Raji (cell line): ENCODE results near the gene OGDH.

Experiments
- POLR2A ChIP-seq: IDR thresholded peaks from 2 replicates; pipeline ENCODE4 v1.6.1; 2011; ENCODE audit warnings: low read depth, low read length, control low read depth; ENCODE audit not compliant: insufficient read depth

Gene OGDH

DNA sequence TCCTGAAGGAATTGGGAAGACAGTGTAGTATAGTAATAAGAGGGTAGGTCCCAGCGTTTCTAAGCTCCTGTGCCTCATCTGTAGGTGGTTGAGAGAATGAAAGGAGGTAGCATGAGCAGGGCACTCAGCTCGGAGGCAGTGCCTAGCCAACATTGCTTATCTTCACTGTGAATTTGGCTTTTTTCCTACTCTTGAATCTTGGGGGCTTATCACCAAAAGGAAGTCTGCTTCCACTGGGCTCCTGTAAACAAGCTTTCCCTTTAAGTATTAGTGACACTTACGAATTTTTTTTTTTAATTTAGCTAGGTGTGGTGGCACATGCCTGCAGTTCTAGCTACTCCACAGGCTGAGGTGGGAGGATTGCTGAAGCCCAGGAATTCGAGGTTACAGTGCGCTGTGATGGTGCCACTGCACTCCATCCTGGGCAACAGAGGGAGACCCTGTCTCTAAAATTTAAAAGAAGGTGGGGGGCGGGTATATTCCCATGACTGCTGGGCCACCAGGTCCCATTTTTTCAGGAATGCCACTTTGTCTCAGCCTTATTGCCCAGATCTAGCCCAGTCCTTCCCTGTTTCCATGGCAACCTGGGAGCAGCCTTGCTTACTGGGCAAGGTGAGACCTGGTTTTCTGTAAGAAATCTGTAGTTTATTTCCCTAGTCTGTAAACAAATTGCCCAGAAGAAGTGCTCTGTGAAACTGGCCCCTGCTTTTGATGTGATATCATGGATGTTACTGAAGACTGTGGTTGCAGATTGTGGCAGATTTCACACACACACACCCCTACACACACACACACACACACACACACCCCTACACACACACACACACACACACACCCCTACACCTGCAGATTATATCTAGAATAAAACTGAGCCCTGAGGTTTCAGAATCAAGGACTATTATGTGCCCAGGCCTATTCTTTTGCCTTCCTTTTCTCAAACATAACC, 19.4 kb downstream of the OGDH start:
- no peak for TF ChIP-seq POLR2A

DNA sequence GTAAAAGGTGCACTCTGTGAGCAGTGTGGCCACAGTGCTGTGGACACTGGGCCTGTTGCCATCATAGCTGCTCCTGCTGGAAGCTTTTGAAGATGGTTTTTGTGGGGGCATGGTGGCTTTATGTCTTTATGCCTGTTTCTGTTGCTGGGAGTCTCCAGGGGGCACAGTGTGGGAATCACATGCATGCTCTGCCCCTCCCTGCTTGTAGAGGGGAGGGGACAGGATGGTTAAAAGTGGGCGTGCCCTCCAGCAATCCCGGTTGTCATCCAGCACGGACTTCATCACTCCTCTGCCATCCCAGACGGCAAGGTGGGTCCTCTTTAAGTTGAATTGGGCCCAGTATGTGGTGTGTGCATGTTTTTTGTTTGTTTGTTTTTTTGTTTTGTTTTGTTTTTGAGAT, 20.2 kb downstream of the OGDH start:
- TF ChIP-seq POLR2A = no peak

DNA sequence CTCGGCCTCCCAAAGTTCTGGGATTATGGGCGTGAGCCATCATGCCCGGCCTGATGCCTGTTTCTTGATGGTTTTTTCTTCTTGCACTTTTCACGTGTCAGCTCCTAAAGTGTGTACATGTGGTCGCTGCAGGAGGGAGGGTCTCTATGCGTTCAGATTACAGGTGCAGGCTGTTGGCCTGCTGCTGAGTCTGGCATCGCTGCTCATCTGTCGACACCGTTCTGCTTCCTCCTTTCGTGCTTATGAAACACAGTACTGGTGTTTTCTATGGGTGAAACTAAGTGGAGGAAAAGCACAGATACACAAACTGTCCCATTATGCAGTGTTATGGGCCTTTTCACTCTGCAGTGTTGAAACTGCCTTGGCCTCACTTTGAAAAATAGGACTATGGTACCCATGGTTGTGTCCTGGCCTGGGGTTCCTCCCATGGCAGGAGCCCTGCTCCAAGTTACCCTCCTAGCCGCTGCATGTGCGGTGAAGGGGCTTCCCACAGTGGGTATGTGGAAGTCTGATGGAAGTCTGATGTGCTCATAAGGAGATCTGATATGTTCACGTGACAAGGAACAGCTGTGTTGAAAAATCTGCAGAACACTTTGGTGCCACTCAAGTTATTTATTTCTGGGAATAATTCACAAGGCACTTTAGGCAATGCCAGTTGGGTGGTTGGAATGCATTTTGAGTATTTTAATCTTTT, 23.5 kb downstream of the OGDH start:
- no peak for TF ChIP-seq POLR2A

DNA sequence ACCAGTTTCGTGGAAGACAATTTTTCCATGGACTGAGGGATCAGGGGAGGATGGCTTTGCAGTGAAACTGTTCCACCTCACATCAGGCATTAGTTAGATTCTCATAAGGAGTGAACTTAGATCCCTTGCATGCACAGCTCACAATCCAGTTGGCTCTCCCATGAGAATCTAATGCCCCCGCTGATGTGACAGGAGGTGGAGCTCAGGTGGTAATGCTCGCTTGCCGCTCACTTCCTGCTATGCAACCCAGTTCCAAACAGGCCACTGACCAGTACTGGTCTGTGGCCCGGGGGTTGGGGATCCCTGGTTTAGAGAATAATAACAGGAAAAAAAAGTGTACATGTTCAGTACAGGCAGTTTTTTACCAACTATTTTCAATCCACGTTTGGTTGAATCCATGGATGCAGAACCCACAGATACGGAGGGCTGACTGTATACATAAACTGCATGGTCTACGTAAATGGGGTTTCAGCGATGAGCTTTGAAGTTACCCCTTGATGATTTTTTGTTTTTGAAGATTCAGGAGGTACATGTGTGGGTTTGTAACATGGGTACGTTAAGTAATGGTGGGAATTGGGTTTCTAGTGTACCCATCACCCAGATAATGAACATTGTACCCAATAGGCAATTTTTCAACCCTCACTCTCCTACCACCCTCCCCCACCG, 24.5 kb downstream of the OGDH start:
- no peak for TF ChIP-seq POLR2A

DNA sequence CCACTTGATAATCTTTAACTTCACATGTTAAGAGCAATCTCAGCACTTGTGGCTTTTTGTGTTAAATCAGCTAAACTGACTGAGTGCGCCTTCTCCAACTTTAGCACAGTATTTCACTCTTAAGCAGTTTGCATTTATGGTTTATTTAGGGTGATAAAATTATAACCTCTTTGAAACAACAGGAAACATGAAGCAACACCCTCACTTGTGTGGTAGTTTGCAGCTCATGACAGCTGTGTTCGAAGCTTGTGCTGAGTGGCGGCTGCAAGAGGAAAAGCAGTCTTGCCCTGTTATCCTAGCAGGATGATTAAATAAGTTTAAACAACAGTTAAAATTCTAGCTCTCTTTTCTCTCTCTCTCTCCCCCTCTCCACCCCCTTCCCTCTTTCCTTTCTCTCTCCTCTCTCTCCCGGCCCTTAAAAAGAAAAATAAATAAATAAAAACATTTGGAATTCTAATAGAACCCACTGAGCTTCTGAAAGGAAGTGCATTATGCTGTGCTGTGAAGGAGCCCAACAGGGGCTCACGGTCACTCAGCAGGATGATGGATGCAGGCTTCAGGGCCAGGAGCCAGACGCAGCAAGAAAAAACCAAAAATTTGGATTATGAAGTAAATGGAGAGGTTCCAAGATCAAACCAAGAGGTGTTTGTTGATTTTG, 25.2 kb downstream of the OGDH start:
- TF ChIP-seq POLR2A = no peak

DNA sequence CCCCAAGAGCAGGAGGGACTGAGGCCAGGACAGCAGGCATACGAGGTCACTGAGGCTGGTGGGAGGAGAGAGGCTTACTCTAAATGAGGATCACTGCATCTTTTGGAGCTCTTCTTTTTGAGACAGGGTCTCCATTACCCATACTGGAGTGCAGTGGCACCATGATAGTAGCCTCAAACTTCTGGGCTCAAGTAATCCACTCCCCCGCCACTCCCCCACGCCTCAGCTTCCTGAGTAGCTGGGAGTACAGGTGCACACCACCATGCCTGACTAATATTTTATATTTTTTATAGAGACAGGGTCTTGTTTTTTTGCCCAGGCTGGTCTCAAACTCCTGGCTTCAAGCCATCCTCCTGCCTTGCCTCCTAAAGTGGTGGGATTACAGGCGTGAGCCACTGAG, 25.8 kb downstream of the OGDH start:
- no peak for TF ChIP-seq POLR2A

DNA sequence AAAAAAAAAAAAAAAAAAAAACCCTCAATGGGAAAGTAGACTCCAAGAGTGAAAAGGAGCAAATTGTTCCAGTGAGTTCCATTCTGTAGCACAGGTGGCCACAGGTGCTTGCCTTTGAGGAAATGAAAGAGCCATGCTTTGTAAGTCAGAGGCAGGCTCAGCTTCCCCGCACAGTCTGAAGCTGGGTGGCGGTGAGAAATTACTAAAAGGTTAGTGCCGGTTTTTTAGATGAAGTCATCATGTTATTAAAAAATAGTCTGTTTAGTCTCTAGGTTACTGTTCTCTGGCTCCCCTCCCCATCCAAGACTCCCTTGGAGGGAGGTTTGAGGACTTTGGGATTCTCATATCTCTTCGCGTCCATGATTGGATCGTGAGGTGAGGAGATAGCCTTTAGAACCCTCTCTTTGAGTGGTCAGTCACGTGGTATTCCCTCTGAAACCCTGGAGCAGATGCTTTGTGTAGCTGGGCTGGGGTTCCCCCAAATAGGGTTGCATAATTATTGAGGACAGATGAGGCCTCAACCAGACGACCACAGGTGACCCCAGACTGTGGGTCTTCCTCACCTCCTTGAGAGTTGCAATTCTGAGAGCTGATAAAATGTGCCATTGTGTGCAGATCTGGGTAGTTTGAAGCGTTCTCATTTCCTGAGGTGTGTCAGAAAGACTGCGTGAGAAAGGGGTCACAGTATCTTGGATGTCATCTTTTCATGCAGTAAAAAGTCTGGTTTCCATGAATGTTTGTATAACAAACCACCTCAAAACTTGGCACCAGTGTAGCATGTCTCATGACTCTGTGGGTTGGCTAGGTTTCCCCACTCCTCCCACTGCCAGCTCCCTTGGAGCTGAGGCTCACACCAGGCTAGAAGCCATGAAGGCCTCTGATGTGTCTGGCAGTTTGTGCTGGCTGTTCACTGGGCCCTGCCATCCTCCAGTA, 27.1 kb downstream of the OGDH start:
- no peak for TF ChIP-seq POLR2A

DNA sequence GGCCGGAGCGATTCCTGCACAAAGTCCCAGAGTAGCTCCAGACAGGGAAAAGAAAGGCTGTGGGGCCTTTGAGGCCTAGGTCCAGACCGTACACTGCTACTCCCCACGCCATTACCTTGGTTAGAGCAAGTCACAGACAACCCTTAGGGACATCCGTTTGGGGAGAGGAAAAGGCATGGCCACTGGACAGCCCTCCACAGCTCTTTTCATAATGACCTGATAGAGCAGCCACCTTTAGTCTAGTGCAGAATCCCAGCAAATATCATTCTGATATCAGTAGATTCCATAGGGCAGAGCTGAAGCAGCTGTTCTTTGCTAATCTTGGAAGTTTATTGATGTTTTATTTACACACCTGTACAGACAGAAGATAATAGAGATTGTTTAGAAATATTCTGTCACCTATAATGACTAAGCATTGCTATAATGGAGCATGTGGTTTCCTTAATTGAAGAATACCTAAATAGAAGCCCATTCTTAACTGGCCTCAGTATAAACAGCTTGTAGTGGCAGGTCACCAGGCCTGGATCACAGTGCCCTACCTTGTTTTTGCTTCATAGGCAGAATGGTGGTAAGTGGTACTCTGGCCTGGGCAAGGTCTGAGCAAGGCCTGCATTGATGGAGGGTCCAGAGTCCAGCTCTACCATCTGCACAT, 27.9 kb downstream of the OGDH start:
- TF ChIP-seq POLR2A = no peak

DNA sequence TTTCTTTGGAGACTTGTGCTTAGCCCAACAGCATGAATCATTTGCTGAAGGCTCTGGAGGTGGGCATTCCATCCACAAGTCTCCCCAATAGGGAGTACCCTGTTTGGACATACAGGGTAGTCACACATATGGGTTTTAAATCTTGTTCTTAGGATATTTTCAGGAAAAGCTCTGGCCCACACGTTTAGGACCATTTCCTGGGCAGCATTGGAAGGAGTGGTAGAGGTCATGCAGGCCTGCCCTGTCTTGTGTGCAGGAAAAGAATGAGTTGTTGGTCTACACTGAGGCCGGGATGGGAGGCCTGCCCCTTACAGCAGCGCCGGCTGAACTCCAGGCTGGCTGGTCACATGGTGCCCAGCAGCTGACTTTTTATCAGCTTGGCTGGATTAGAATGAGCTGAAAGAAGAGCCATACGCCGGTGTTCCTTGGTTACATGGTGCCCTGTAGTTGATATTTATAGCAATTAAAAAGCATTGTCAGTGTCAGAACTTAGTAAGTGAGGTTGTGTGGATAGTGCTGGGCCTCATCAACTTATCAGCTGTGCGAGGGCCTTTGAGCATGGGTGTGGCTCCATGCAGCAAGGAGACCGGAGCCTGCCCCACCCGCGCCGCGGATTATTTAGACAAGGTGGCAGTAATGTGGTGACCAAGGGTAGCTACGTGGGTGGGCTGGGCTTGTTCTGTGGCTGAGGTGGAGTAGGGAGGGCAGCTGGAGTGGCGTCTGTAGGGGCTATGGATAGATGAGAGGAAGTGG, 28.6 kb downstream of the OGDH start:
- TF ChIP-seq POLR2A = no peak

DNA sequence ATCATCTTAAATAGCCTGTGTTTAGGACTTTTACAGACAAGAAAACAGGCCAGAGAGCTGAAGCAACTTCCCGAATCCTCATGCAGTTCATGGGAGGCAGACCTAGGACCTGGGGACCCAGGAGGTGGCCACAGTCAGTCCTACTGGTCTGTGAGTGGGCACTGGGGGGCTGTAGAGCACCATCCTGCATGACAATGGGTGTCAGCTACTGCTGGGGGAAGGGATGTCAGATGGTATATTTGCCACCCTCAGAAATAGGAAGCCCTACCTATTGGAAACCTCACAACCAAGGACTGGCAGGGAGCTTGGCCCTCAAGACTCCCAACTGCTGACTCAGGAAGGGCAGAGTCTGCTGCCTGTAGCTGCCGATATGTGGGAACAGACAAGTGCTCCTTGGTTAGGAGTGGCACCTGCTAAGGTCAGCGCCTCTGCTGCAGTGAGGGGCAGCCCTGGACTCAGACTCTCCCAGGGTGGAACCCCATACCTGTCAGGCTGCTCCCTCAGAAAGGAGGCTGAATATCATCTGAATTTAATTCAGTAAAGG, 29.7 kb downstream of the OGDH start:
- TF ChIP-seq POLR2A = no peak

DNA sequence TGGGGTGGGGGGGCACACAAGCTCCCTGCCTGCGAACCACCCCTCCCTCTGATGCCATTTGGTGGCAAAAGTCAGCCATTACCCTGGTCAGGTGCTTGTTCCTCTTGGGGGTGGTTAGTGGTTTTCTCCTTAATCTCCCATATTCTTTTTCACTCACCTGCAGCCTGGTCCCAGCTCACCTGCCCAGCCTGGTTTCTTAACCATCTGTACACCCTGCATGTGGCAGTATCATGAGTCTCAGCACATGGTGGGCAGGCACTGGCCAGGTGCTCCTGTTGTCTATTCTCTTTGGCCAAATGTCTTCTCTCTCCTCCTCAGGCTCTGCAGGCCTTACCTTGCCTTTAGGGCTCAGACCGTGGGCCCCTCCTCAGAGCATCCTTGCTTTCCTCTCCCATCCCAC, 30.5 kb downstream of the OGDH start:
- TF ChIP-seq POLR2A = no peak

DNA sequence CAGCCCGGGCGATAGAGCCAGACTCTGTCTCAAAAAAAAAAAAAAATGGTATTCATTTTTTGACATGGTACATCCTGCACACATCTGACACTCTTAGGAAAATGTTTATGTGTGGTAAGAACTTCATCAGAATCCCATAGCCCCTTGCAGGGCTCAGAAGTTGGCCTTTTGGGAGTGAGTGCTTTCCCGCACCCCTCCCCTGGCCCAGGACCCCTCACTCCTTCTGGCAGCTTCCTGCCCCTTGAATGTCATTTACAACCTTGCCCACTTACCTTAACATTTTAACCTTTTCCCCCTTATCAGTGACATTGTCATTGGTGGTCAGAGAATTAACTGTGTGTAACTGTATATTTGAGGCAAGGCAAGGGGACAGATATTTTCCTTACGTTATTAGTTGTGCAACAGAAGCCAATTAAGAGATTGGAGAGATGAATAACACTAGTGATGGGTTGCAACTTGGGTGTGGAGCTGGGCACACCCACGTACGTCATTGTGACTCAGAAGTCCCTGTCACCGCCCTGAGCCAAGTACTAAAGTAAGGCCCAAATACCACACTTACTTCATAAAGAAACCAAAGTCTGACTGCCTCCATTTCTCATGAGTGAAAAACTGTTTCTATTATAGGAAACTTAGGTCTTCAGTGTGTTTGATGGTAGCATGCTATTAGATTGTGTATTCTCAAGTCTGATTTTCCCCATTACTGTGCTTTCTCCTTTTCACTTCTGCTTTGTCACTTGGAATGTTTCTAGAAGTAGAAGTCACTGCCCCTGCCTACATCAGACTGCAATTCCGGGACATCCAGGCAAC, 31.6 kb downstream of the OGDH start:
- no peak for TF ChIP-seq POLR2A
